Stimulated activated CD8-positive, alpha-beta memory T cell treated with anti-CD3 and anti-CD28 coated beads, Interleukin-2, amount 100 ng/mL, for 48 hours (primary cell): ENCODE results near the gene MAS1.
"Not testable (repeated sequence)": the region's sequence is repeated elsewhere in the genome, so short reads cannot be mapped to it uniquely, and the experiment has no call there.

Source experiments
- DNase-seq, 2 donors: peaks; one replicate each; pipeline ENCODE4 v3.0.0-alpha.2; 2020; ENCODE audit warnings: low read depth in 2 of 2

MAS1 gene

GRCh38 chr6:159916752-159917151 is 26.0 kb downstream of the MAS1 start:
- no peak for DNase-seq

- DNase-seq: no peak
Observed at GRCh38 chr6:159919011-159919511, 28.3 kb downstream of the MAS1 start.

- DNase-seq: no peak
Observed at GRCh38 chr6:159919800-159920199, 29.0 kb downstream of the MAS1 start.

- DNase-seq: not testable (repeated sequence)
Observed at GRCh38 chr6:159924150-159924549, 33.4 kb downstream of the MAS1 start.

- no peak for DNase-seq
Observed at GRCh38 chr6:159926542-159927203, 35.9 kb downstream of the MAS1 start.

GRCh38 chr6:159929819-159930218 is 39.0 kb downstream of the MAS1 start:
- no peak for DNase-seq

GRCh38 chr6:159931112-159931511 is 40.3 kb downstream of the MAS1 start:
- no peak for DNase-seq

GRCh38 chr6:159931846-159932245 is 41.1 kb downstream of the MAS1 start:
- no peak for DNase-seq

GRCh38 chr6:159933077-159933476 is 42.3 kb downstream of the MAS1 start:
- DNase-seq: no peak

- DNase-seq: no peak
Observed at GRCh38 chr6:159934181-159934580, 43.4 kb downstream of the MAS1 start.

- no peak for DNase-seq
Observed at GRCh38 chr6:159935065-159935464, 44.3 kb downstream of the MAS1 start.

- no peak for DNase-seq
Observed at GRCh38 chr6:159935633-159936032, 44.8 kb downstream of the MAS1 start.

GRCh38 chr6:159939591-159940016 is 48.8 kb downstream of the MAS1 start:
- no peak for DNase-seq
